H1 (cell line): ENCODE data around the gene FOXN3.
A peak's percentile ranks its signal among the peaks of the same experiment; 100 is the strongest.

Experiments used
- EP300 ChIP-seq, 2 experiments: IDR thresholded peaks; 1 replicate in 1 of 2; 2 replicates in 1 of 2; pipeline ENCODE4 v1.6.1; 2011 to 2012; ENCODE audit warnings: low read depth in 2 of 2, low read length in 2 of 2, mild to moderate bottlenecking in 2 of 2, borderline replicate concordance in 1 of 2, inconsistent platforms in 1 of 2, moderate library complexity in 1 of 2
- EZH2 ChIP-seq: fragments of 200-600 bp; sonication (generic); IDR thresholded peaks from 2 replicates; pipeline ENCODE4 v1.7.1; 2012; ENCODE audit warnings: low read depth, mild to moderate bottlenecking, moderate library complexity, low read length, inconsistent platforms; ENCODE audit not compliant: severe bottlenecking
- POLR2A ChIP-seq, 2 experiments: IDR thresholded peaks; 1 replicate in 1 of 2; 2 replicates in 1 of 2; pipeline ENCODE4 v1.6.1; 2011; ENCODE audit warnings: low read depth in 2 of 2, low read length in 2 of 2, mild to moderate bottlenecking in 2 of 2; ENCODE audit errors: control extremely low read depth in 1 of 2
- TCF12 ChIP-seq: IDR thresholded peaks from 2 replicates; pipeline ENCODE4 v1.6.1; 2011; ENCODE audit warnings: low read depth, mild to moderate bottlenecking, low read length
- TF ChIP-seq, protein P1 (sequence below): IDR thresholded peaks from 2 replicates; pipeline ENCODE4 v1.6.1; 2012; ENCODE audit warnings: inconsistent platforms
- TF ChIP-seq, protein P2 (sequence below), 3 experiments: IDR thresholded peaks; 1 replicate in 2 of 3; 2 replicates in 1 of 3; pipeline versions ENCODE4 v1.5.1 to v1.6.1; 2011; ENCODE audit warnings: low read length in 3 of 3, mild to moderate bottlenecking in 3 of 3, inconsistent platforms in 2 of 3, low read depth in 1 of 3, moderate library complexity in 1 of 3; ENCODE audit not compliant: insufficient read depth in 1 of 3; ENCODE audit errors: control extremely low read depth in 1 of 3

DNA sequence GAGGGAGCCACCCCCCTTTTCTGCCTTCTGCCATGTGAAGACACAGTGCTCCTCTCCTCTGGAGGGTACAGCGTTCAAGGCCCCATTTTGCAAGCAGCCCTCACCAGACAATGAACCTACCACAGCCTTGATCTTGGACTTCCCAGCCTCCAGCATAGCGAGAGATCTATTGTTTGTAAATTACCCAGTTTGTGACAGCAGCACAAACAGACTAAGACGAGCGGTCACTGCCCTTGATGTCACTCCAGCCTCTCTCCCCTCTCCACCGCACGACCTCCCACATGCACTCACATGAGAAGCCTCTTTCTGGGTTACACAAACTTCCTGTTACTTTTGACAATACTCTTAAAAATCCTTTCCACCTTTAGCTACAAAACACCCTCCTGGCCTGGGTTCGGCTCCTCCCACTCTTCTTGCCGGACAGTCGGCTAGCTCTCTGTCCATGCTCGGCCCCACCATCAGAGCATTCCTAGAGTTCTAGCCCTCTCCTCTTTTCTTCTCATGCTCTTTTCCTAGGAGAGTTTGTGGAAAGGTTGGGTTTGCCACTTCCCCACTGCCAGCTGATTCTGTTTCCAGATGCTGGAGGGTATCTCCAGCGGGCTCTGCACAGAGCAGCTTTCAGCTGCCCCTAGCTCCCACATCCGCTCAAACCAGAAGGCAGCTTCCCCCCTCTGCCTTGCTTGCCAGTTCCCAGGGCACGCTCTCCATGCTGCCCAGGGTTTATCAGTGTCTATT, 124.3 kb downstream of the FOXN3 start:
- no peak for TF ChIP-seq EZH2
- TF ChIP-seq, protein P1, sequence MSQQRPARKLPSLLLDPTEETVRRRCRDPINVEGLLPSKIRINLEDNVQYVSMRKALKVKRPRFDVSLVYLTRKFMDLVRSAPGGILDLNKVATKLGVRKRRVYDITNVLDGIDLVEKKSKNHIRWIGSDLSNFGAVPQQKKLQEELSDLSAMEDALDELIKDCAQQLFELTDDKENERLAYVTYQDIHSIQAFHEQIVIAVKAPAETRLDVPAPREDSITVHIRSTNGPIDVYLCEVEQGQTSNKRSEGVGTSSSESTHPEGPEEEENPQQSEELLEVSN = no peak
- TF ChIP-seq, protein P2, sequence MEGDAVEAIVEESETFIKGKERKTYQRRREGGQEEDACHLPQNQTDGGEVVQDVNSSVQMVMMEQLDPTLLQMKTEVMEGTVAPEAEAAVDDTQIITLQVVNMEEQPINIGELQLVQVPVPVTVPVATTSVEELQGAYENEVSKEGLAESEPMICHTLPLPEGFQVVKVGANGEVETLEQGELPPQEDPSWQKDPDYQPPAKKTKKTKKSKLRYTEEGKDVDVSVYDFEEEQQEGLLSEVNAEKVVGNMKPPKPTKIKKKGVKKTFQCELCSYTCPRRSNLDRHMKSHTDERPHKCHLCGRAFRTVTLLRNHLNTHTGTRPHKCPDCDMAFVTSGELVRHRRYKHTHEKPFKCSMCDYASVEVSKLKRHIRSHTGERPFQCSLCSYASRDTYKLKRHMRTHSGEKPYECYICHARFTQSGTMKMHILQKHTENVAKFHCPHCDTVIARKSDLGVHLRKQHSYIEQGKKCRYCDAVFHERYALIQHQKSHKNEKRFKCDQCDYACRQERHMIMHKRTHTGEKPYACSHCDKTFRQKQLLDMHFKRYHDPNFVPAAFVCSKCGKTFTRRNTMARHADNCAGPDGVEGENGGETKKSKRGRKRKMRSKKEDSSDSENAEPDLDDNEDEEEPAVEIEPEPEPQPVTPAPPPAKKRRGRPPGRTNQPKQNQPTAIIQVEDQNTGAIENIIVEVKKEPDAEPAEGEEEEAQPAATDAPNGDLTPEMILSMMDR (IDR thresholded peaks at IDR 0.05; ENCODE audit: control extremely low read depth in 1 of 3, insufficient read depth in 1 of 3, low read depth in 1 of 3, low read length in 3 of 3) = no peak
- 0 out of 3 replicates have a peak, but pooled peaks of 1 of the 2 experiments have one; percentile 9 for TF ChIP-seq POLR2A (IDR thresholded peaks at IDR 0.05; ENCODE audit: control extremely low read depth in 1 of 2, low read depth in 2 of 2, low read length in 2 of 2)
- no peak for TF ChIP-seq TCF12
- TF ChIP-seq EP300 (IDR thresholded peaks at IDR 0.05; ENCODE audit: borderline replicate concordance in 1 of 2, low read depth in 2 of 2, low read length in 2 of 2) = no peak
